GM19043 (cell line): ENCODE results near the gene LRP1B.
"Not testable (repeated sequence)": the region's sequence is repeated elsewhere in the genome, so short reads cannot be mapped to it uniquely, and the experiment has no call there.

Experiments used
- ATAC-seq: cut with Tn5 transposase; IDR thresholded peaks from one replicate; pipeline ENCODE4 v1.9.1; 2021; ENCODE audit warnings: low read depth; ENCODE audit not compliant: unreplicated experiment

The LRP1B gene

DNA sequence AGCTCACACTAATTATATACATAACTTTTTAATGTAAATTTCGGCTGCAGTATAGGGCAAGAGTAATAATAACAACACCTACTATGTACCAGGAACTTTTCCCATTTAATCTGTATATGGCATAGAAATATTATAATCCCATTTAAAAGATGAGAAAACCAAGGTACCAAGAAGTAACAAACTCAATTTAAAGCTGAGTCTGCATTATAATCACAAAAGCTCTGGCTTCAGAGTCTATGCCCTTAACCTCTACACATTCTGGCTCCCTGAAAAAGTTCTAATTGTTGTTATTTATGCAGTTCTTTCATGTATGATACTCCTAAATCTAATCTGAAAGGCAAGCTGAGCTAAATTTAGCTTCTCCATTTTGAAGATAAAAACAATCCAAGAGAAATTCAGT, 1675.5 kb downstream of the LRP1B start:
- ATAC-seq, result no peak

GRCh38 chr2:140454717-140455116, 1676.1 kb downstream of the LRP1B start:
- ATAC-seq, result no peak

GRCh38 chr2:140451324-140451723, 1679.5 kb downstream of the LRP1B start:
- no peak for ATAC-seq

GRCh38 chr2:140442319-140442718, 1688.5 kb downstream of the LRP1B start:
- ATAC-seq, result no peak

GRCh38 chr2:140440815-140441214, 1690.0 kb downstream of the LRP1B start:
- no peak for ATAC-seq

DNA sequence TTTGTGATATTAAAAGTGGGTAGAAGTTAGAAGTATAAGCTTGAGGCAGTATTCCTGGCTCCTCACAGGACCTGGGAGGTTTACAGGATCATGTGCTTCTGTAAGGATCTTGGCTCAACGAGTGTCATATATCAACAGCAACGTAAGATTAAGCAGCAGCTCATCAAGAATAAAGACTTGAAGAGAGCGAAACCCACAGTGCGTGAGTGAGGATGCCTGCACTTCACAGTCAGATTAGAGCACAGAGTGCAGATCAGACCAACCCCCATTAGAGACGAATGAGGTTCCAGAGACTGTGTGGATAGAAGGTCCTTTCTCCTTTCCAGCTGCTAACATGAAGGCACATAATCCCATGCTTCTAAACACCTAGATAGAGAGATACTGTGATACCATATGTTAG, 1693.9 kb downstream of the LRP1B start:
- ATAC-seq, result no peak

- ATAC-seq, result not testable (repeated sequence)
These were observed 1703.8 kb downstream of the LRP1B start for GRCh38 chr2:140427033-140427432.

DNA sequence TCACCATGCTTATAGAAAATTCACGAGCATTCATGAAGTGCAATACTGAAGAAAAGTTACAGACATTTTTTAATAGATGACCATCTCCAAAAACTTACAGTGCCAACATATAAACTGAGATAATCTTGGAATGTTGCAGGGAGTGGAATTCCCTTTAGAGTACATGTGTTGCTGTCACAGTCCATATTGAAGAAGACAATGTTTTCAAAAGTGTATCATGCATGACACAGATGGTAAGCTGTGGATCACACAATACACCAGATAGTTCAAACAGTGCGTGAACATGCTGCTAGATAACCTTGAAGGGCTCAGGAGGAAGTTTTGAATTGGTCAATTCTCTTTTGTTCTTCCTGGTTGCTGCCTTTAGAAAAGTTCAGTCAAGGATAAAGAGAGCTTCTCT, 1706.3 kb downstream of the LRP1B start:
- ATAC-seq, result no peak

- ATAC-seq, result no peak
These were observed 1708.1 kb downstream of the LRP1B start for GRCh38 chr2:140422759-140423158.

GRCh38 chr2:140417504-140417903, 1713.3 kb downstream of the LRP1B start:
- no peak for ATAC-seq

DNA sequence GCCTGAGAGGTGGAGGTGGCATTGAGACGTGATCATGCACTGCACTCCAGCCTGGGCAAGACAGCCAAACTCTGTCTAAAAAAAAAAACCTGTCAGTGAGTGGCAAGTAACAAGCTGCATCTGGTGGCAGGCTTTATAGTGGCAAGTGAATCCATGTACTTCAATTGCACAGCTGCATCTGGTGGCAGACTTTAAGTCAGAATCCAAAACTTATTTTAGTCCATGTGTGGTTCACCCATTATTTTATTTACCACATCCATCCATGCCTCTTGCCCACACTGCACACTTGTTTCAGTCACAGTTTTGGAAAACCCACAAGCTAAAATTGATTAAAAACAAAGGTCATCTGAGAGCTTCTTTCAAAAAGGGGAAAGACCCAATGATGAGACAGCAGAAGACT, 1714.2 kb downstream of the LRP1B start:
- ATAC-seq, result no peak

- not testable (repeated sequence) for ATAC-seq
These were observed 1715.8 kb downstream of the LRP1B start for GRCh38 chr2:140415035-140415434.

GRCh38 chr2:140410695-140411094, 1720.1 kb downstream of the LRP1B start:
- no peak for ATAC-seq

GRCh38 chr2:140401056-140401455, 1729.8 kb downstream of the LRP1B start:
- ATAC-seq, result no peak

DNA sequence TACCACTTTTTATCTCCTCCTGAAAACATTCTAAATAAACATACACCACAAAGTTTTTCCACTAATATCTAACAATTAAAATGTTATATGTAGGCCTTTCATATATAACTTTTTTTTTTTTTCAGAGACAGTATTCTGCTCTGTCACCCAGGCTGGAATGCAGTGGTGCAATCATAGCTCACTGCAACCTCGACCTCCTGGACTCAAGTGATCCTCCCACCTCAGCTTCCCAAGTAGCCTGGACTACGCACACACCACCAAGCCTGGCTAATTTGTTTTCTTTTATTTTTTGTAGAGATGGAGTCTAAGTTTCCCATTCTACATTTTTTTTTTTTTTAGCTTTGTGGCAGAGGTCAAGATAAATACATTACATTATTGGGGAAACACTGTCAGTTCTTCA, 1738.0 kb downstream of the LRP1B start:
- no peak for ATAC-seq

DNA sequence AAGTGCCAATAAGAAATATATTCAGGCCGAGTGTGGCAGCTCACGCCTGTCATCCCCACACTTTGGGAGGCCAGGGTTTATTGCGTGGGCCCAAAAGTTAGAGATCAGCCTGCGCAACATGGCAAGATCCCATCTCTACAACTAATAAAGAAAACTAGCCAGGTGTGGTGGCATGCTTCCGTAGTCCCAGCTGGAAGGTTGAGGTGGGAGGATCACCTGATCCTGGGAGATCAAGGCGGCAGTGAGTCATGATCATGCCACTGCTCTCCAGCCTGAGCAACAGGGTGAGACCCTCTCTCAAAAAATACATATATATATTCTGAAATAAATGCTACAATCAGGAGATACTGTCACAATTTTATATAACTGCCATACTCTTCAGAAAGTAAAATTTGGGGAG, 1745.9 kb downstream of the LRP1B start:
- no peak for ATAC-seq

- no peak for ATAC-seq
These were observed 1747.0 kb downstream of the LRP1B start for GRCh38 chr2:140383781-140384180.

- no peak for ATAC-seq
These were observed 1754.1 kb downstream of the LRP1B start for GRCh38 chr2:140376686-140377085.

DNA sequence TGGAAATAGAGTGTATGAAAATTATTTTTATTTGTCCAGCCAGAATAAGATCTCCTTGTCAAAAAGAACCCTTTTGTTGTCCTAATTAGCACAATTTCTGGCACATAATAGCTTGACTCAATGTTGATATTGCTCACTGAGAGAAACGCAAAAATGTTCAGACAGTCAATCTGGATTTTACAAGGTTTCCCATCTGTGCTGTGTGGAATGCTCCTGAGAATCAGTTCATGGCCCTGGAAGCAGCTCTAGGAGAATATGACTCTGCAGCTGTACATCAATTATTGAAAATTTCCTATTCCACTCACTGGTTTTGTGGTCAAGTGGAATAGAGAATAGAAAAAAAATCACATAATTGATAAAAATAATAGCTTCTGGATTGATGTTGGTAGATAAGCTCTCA, 1767.7 kb downstream of the LRP1B start:
- ATAC-seq, result no peak

GRCh38 chr2:140362361-140362760, 1768.5 kb downstream of the LRP1B start:
- ATAC-seq, result no peak

- ATAC-seq, result no peak
These were observed 1771.6 kb downstream of the LRP1B start for GRCh38 chr2:140359056-140359771.

DNA sequence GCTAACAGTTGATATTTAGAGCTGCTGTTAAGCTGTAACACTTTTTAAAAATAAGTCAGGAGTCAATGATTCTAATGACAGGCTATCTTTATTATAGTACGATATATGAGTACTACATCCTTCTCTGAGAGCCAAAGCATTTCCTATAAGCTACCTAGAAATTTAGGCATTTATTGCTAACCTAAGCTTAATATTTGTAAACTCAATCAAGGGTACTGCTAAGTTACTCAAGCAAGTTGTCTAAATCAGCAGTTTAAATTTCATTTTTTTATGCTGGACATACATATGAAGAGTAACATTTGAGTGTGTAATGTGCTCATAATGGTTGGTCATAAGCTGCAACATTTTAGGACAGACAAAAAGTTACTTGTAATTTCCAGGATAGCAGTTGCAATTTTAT, 1774.1 kb downstream of the LRP1B start:
- ATAC-seq, result no peak
